Measurements from ENCODE around the gene MUTYH.

The MUTYH gene

GRCh38 chr1:45348966-45349677 lies 8.9 kb upstream of the MUTYH start:
- no peak for DNase-seq

DNA sequence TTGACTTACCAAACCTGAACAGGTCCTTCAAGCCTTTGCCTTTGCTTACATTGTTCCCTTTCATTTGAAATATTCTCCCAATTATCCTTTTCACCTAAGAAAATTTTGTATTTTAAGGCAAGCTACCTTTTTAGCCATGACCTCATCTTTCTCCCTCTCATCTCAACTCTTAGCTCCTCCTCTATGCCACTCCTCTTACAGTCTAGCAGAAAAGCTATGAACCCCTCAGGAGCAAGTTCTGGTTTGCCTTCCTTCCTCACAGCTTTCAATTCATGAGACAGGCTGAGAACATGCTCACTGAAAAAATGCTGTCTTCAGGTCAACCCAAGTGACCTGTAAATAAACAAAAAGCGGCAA lies 8.3 kb upstream of the MUTYH start:
- no peak for DNase-seq

DNA sequence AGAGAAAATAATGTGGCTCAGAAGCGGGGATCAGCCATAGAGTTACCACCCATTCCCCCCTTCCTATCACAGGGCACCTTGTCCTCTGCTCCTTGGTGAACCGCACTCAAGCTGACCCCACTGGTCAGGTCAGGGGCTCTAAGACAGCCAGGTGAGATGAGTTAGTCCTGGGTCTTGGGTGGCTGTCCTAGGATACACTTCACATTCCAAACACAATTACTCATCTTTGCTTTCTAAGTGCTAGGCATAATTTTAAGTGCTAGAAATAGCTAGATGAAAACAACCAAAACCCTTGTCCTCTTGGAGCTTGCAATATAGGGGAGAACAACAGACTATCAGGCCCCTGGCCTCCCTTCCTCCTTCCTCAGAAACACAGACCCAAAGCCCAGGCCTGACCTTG lies 7.8 kb upstream of the MUTYH start:
- no peak for DNase-seq

DNA sequence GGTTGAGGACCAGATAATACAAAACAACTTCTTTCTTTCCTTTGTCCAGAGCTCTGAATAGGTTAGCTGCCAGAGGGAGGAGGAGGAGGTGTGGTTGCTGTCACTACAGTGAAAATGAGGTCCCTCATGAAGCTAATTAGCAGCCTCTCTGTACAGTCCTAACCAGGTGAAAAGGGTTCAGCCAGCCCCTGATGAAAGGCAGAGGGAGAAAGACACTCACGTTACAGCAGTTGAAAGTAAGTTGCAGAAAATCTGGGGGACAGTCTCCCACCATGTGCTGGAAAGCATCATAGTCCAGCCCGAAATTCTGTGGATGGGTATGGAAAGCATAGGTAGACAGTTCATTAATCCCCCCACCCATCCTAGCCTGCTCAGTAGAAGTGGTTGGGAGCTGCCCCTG lies 6.2 kb upstream of the MUTYH start:
- no peak for DNase-seq

- DNase-seq: no peak
Measured at GRCh38 chr1:45345014-45345413, 4.8 kb upstream of the MUTYH start.

DNA sequence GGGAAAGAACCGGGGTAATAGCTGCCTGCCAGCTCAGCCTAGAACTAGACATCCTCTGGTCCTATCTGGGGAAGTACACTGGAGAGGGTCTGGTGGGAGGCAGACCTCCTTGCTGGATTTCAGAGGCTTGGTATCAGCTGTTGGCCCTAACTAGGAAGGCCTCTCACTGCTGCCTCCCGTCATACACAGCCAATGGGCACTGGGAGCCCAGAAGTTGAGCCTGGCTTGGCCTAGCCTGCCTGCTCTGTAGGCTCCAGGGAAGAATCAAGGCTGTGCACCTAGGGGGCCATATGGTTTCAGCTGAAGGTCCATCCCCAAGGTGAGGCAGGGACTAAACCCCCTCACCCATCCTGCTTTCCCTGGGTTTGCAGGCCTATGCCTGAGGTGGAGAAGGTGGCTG lies 4.3 kb upstream of the MUTYH start:
- DNase-seq: no peak

- peak; percentile 5 for DNase-seq
Measured at GRCh38 chr1:45340816-45341466, 701 bp upstream of the MUTYH start.

- DNase-seq: no peak
Measured at GRCh38 chr1:45337630-45338325, 2.5 kb downstream of the MUTYH start.

DNA sequence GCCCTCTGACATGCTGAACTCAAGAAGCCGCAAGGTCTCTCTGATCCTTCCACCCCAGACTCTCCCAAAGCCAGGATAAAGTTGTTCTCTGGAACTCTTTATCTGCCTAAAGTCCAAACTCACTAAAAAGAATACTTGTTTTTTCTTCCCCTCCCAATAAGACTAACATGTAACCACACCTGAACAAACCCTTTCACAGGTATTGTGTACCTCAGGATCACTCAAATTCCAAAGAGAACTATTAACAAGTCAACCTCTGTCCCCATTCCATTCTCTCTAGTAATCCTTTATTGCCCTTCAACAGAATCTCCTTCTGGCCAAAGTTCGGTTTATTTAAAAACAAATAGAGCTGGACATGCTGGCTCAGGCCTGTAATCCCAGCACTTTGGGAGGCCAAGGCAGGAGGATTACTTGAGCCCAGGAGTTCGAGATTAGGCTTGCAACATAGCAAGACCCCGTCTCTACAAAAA lies 4.3 kb downstream of the MUTYH start:
- no peak for DNase-seq

- DNase-seq: no peak
Measured at GRCh38 chr1:45334308-45335245, 5.7 kb downstream of the MUTYH start.

DNA sequence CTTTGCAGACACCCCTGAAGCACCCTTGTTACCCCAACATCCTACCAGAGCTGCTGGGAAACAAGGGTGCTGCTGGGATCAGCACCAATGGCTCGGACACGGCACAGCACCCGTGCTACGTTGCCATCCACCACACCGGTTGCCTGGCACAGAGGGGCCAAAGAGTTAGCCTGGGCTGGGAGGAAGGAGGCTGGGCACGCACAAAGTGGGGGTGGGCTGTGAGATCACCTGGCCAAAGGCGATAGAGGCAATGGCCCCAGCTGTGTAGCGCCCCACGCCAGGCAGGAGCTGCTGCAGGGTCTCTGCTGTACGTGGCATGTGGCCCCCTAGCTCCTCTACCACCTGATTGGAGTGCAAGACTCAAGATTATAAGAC lies 7.9 kb downstream of the MUTYH start:
- no peak for DNase-seq

DNA sequence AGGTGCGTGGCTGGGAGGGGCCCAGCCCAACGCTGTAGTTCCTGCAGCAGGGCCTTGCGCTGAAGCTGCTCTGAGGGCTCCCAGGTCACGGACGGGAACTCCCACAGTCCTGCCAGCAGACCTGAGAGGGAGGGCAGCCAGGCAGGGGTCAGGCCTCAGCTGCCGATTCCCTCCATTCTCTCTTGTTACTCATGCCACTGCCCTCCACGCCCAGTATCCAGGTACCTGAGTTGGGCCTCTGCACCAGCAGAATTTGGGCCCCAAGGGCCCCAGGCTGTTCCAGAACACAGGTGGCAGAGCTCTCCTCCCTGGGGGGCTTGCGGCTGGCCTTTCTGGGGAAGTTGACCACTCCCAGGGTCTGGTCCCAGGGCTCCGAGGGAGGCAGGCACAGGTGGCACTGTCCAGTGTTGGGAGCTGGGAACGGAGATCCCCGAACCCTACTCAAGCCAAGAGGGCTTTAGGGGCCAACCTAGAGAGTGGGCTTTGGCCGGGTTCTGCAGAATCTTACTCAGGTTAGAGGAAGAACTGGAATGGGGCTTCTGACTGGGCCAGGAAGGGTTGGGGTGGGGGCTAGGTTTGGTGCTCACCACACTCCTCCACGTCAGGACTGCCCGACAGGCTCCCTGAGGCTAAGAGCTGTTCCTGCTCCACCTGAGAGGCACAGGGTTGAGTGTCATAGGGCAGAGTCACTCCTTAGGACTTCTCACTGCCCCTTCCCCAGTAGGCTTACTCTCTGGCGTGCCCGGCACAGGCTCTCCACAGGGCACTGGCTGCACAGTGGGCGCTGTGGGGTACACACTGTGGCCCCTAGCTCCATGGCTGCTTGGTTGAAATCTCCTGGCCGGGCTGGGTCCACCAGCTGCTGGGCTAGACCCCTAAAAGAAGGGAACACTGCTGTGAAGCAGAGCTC lies 8.5 kb downstream of the MUTYH start:
- no peak for DNase-seq

DNA sequence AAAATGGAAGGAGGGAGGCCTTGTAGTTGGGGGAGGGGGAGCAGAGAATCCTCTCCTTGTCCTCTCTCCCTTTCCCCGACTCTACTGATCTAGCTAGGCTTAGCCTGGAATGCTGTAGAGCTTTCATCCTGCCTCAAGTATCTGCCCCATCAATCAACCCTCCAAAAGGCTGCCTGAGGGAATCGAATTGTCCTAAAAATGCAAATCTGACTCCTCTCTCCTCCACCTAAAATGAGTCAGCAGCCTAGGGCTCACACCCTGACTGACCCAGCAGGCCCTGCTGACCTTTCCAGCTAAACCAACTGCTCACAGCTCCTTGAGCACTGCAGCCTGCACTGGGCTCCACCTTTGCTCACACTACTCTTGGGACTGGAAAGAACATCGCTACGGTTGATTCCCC lies 10.8 kb downstream of the MUTYH start:
- no peak for DNase-seq

GRCh38 chr1:45328680-45329079 lies 11.6 kb downstream of the MUTYH start:
- no peak for DNase-seq

DNA sequence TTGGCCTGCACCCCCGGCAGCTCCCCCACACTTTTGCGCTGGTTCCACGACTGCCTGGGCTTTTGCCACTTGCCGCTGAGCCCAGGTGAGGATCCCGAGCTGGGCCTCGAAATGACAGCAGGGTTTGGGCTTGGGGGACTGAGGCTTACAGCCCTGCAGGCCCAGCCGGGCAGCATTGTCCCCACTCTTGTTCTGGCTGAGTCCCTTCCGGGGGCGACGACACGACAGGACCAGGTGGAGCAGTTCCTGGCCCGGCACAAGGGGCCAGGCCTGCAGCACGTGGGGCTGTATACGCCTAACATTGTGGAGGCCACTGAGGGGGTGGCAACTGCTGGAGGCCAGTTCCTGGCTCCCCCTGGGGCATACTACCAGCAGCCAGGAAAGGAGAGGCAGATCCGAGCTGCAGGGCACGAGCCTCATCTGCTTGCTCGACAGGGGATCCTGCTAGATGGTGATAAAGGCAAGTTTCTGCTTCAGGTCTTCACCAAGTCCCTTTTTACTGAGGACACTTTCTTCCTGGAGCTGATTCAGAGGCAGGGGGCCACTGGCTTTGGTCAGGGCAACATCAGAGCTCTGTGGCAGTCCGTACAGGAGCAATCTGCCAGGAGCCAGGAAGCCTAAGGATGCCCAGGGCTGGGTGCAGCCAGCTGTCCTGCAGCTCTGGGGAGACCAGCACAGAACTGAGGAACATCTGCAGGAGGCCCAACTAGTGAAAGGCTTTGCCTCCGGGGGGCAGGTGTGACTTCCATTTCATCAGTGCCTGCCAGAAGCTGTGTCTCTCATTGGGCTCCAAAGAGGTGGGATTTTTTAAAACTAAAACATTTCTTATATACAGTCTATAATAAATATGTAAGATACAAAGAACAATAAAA lies 12.4 kb downstream of the MUTYH start:
- no peak for DNase-seq

GRCh38 chr1:45326627-45327623 lies 13.3 kb downstream of the MUTYH start, which contains the start of gene HPDL:
Gene HPDL (plus strand): TSS chr1:45326895. CDS start chr1:45327149, 254 bp downstream.
- DNase-seq: peak; percentile 20

- DNase-seq: no peak
Measured at GRCh38 chr1:45325851-45326506, 14.3 kb downstream of the MUTYH start.

GRCh38 chr1:45322486-45323040 lies 17.7 kb downstream of the MUTYH start:
- no peak for DNase-seq

- DNase-seq: no peak
Measured at GRCh38 chr1:45321444-45321843, 18.8 kb downstream of the MUTYH start.

Data from central memory CD4-positive, alpha-beta T cell (primary cell).